OCI-LY1 (cell line): ENCODE measurements around the gene NID2.

ENCODE experiments used
- H2AFZ ChIP-seq: fragments of 200-600 bp; sonication (generic), shearing (Covaris generic); 2 replicates; pipeline ENCODE4 v1.6.0; 2014; ENCODE audit warnings: antibody characterized with exemption, mild to moderate bottlenecking, low read length
- H3F3A ChIP-seq: fragments of 200-600 bp; sonication (generic), shearing (Covaris generic); 2 replicates; pipeline ENCODE4 v1.6.0; 2014; ENCODE audit warnings: mild to moderate bottlenecking, antibody characterized with exemption, low read length, moderate library complexity; ENCODE audit not compliant: insufficient read depth
- H3K27ac ChIP-seq: fragments of 200-600 bp; sonication (generic); 2 replicates; pipeline ENCODE4 v1.5.1; 2014; ENCODE audit warnings: low read length, mixed run types, mild to moderate bottlenecking, low read depth; ENCODE audit not compliant: poor library complexity, severe bottlenecking
- H3K27me3 ChIP-seq: fragments of 200-600 bp; sonication (generic); 2 replicates; pipeline ENCODE4 v1.6.0; 2014; ENCODE audit warnings: antibody characterized with exemption, mild to moderate bottlenecking, low read length, moderate library complexity; ENCODE audit not compliant: insufficient read depth
- H3K36me3 ChIP-seq: fragments of 200-600 bp; sonication (generic); 2 replicates; pipeline ENCODE4 v1.6.1; 2014; ENCODE audit warnings: mild to moderate bottlenecking, antibody characterized with exemption, low read length, moderate library complexity, mixed read lengths; ENCODE audit not compliant: insufficient read depth
- H3K4me1 ChIP-seq: fragments of 200-600 bp; sonication (generic); 2 replicates; pipeline ENCODE4 v1.5.1; 2014; ENCODE audit warnings: mild to moderate bottlenecking, low read length, moderate library complexity; ENCODE audit not compliant: insufficient read depth, severe bottlenecking
- H3K4me2 ChIP-seq: fragments of 200-600 bp; sonication (generic), shearing (Covaris generic); 2 replicates; pipeline ENCODE4 v1.6.1; 2014; ENCODE audit warnings: low read length
- H3K4me3 ChIP-seq: fragments of 200-600 bp; sonication (generic); 2 replicates; pipeline ENCODE4 v1.5.1; 2014; ENCODE audit warnings: low read length, low read depth, mild to moderate bottlenecking, mixed read lengths; ENCODE audit not compliant: poor library complexity, severe bottlenecking
- H3K79me2 ChIP-seq: fragments of 200-600 bp; shearing (Covaris generic); 2 replicates; pipeline ENCODE4 v1.6.1; 2016; ENCODE audit warnings: mixed run types, low read length, mixed read lengths; ENCODE audit not compliant: insufficient read depth
- H3K9ac ChIP-seq: fragments of 200-600 bp; sonication (generic), shearing (Covaris generic); 2 replicates; pipeline ENCODE4 v1.6.1; 2014; ENCODE audit warnings: mild to moderate bottlenecking, low read length, mixed read lengths
- H3K9me2 ChIP-seq: fragments of 200-600 bp; sonication (generic), shearing (Covaris generic); 2 replicates; pipeline ENCODE4 v1.6.1; 2014; ENCODE audit warnings: low read depth, mild to moderate bottlenecking, low read length, mixed read lengths
- H3K9me3 ChIP-seq: fragments of 200-600 bp; shearing (Covaris generic); 2 replicates; pipeline ENCODE4 v1.6.1; 2014; ENCODE audit warnings: low read length, mixed read lengths
- H4K20me1 ChIP-seq: fragments of 200-600 bp; sonication (generic), shearing (Covaris generic); 2 replicates; pipeline ENCODE4 v1.6.0; 2016; ENCODE audit warnings: mild to moderate bottlenecking, low read length; ENCODE audit not compliant: insufficient read depth
- CTCF ChIP-seq: fragments of 200-600 bp; sonication (generic), shearing (Covaris generic); IDR thresholded peaks from 2 replicates; pipeline ENCODE4 v1.5.1; 2017; ENCODE audit warnings: mild to moderate bottlenecking, antibody characterized with exemption, low read length, moderate library complexity, mixed read lengths
- EZH2 ChIP-seq: fragments of 200-600 bp; sonication (generic), shearing (Covaris generic); IDR thresholded peaks from 2 replicates; pipeline ENCODE4 v1.8.0; 2017; ENCODE audit warnings: borderline replicate concordance, mixed run types, mild to moderate bottlenecking, antibody characterized with exemption, low read length, moderate library complexity, mixed read lengths

Gene NID2

GRCh38 chr14:51972566-51972965 is 96.3 kb downstream of the NID2 start:
- Histone ChIP-seq H4K20me1 (no peaks in the 10 kb centered on the region), H3K9me2 (no peaks in the 10 kb centered on the region), H3K9ac (no peak overlapping the region), H3K4me2 (no peak overlapping the region), H3K4me3 (no peak overlapping the region), H3K36me3 (no peaks in the 10 kb centered on the region), H2AFZ (no peak overlapping the region), H3F3A (no peaks in the 10 kb centered on the region), H3K4me1 (no peaks in the 10 kb centered on the region), H3K27ac (no peak overlapping the region), H3K27me3 (0 out of 2 replicates have a peak, but pooled peaks cover 5% of the 10 kb centered on the region), H3K79me2 (no peaks in the 10 kb centered on the region), H3K9me3 (no peaks in the 10 kb centered on the region)
- TF ChIP-seq CTCF (no peak), EZH2 (no peak)

GRCh38 chr14:51969852-51970540 is 98.9 kb downstream of the NID2 start:
- no peak for TF ChIP-seq EZH2
- no peak for TF ChIP-seq CTCF
- no peak overlapping the region for H2AFZ ChIP-seq
- 0 out of 2 replicates have a peak, but pooled peaks cover 9% of the 10 kb centered on the region for H3K27me3 ChIP-seq

GRCh38 chr14:51967521-51967920 is 101.3 kb downstream of the NID2 start:
- H3K4me2 ChIP-seq: no peak overlapping the region
- no peaks in the 10 kb centered on the region for H3K9me2 ChIP-seq
- no peaks in the 10 kb centered on the region for H3K4me1 ChIP-seq
- no peak for TF ChIP-seq CTCF
- no peak for TF ChIP-seq EZH2
- no peaks in the 10 kb centered on the region for H3K9me3 ChIP-seq
- H3K27me3 ChIP-seq: 0 out of 2 replicates have a peak, but pooled peaks cover 9% of the 10 kb centered on the region
- H3K36me3 ChIP-seq: no peaks in the 10 kb centered on the region
- H3F3A ChIP-seq: no peaks in the 10 kb centered on the region
- H3K79me2 ChIP-seq: no peaks in the 10 kb centered on the region
- H3K27ac ChIP-seq: no peak overlapping the region
- no peak overlapping the region for H3K4me3 ChIP-seq
- no peak overlapping the region for H2AFZ ChIP-seq
- no peaks in the 10 kb centered on the region for H4K20me1 ChIP-seq
- H3K9ac ChIP-seq: no peak overlapping the region

More at GRCh38 chr14:51969852-51970540, 98.9 kb downstream of the NID2 start:
- no peak overlapping the region for H3K4me3 ChIP-seq
- H3K4me1 ChIP-seq: no peaks in the 10 kb centered on the region
- no peak overlapping the region for H3K9ac ChIP-seq
- H3K9me2 ChIP-seq: no peaks in the 10 kb centered on the region
- H3K4me2 ChIP-seq: no peak overlapping the region
- H3K27ac ChIP-seq: no peak overlapping the region
- H3F3A ChIP-seq: no peaks in the 10 kb centered on the region
- no peaks in the 10 kb centered on the region for H4K20me1 ChIP-seq
- no peaks in the 10 kb centered on the region for H3K79me2 ChIP-seq
- H3K36me3 ChIP-seq: no peaks in the 10 kb centered on the region
- H3K9me3 ChIP-seq: no peaks in the 10 kb centered on the region
